SK-N-SH treated with all-trans-retinoic acid at 6 μM for 48 hours (cell line): ENCODE measurements around the gene F13B.

Source experiments
- ATAC-seq: fragments of 200-7000 bp; cut with Tn5 transposase; 3 replicates; pipeline ENCODE4 v1.9.1; 2020; ENCODE audit warnings: mild to moderate bottlenecking, moderate library complexity
- ARNTL ChIP-seq: fragments of 450-650 bp; formaldehyde crosslinking; IDR thresholded peaks from 2 replicates; pipeline ENCODE4 v1.5.0; 2020; ENCODE audit warnings: low read depth, mild to moderate bottlenecking, moderate library complexity, borderline replicate concordance
- BACH2 ChIP-seq: fragments of 250-450 bp; sonication (Bioruptor Pico); IDR thresholded peaks from 2 replicates; pipeline ENCODE4 v1.9.0; 2021; ENCODE audit warnings: mild to moderate bottlenecking, borderline replicate concordance
- CSDC2 ChIP-seq: fragments of 250-450 bp; sonication (Bioruptor Pico); IDR thresholded peaks from 2 replicates; pipeline ENCODE4 v1.5.0; 2020; ENCODE audit warnings: mild to moderate bottlenecking, moderate library complexity
- GLIS3 ChIP-seq: fragments of 250-450 bp; sonication (Bioruptor Pico); IDR thresholded peaks from 2 replicates; pipeline ENCODE4 v1.5.0; 2020; ENCODE audit warnings: mild to moderate bottlenecking, moderate library complexity
- ISL1 ChIP-seq: fragments of 250-450 bp; sonication (Bioruptor Pico); IDR thresholded peaks from 2 replicates; pipeline ENCODE4 v2.1.2; 2022; ENCODE audit warnings: mild to moderate bottlenecking, moderate library complexity
- OSR1 ChIP-seq: fragments of 250-450 bp; sonication (Bioruptor Pico); IDR thresholded peaks from 2 replicates; pipeline ENCODE4 v1.8.0; 2022; ENCODE audit warnings: moderate library complexity, mild to moderate bottlenecking, inconsistent platforms
- PPARA ChIP-seq: fragments of 250-450 bp; sonication (Bioruptor Pico); IDR thresholded peaks from 2 replicates; pipeline ENCODE4 v1.5.0; 2020; ENCODE audit warnings: mild to moderate bottlenecking, borderline replicate concordance
- RARB ChIP-seq: fragments of 250-450 bp; sonication (Bioruptor Pico); IDR thresholded peaks from 2 replicates; pipeline ENCODE4 v1.8.0; 2021; ENCODE audit warnings: mild to moderate bottlenecking, moderate library complexity
- SNAI2 ChIP-seq: fragments of 250-450 bp; sonication (Bioruptor Pico); IDR thresholded peaks from 2 replicates; pipeline ENCODE4 v1.5.0; 2020; ENCODE audit warnings: mild to moderate bottlenecking, moderate library complexity
- TCF4 ChIP-seq: fragments of 250-450 bp; sonication (Bioruptor Pico); IDR thresholded peaks from 2 replicates; pipeline ENCODE4 v1.8.0; 2021; ENCODE audit warnings: mild to moderate bottlenecking, moderate library complexity, borderline replicate concordance
- TOX ChIP-seq: fragments of 250-450 bp; sonication (Bioruptor Pico); IDR thresholded peaks from 2 replicates; pipeline ENCODE4 v1.8.0; 2021; ENCODE audit warnings: mild to moderate bottlenecking, moderate library complexity, borderline replicate concordance
- ZC3H10 ChIP-seq: fragments of 250-450 bp; sonication (Bioruptor Pico); IDR thresholded peaks from 2 replicates; pipeline ENCODE4 v1.5.1; 2021; ENCODE audit warnings: mild to moderate bottlenecking, moderate library complexity
- ZFP3 ChIP-seq: fragments of 250-450 bp; sonication (Bioruptor Pico); IDR thresholded peaks from 2 replicates; pipeline ENCODE4 v1.5.0; 2020; ENCODE audit warnings: mild to moderate bottlenecking, moderate library complexity
- ZNF565 ChIP-seq: fragments of 450-650 bp; formaldehyde crosslinking; conservative IDR thresholded peaks from 2 replicates; pipeline ENCODE4 v1.5.0; 2020; ENCODE audit warnings: low read depth, mild to moderate bottlenecking, moderate library complexity
- ZNF70 ChIP-seq: fragments of 450-650 bp; formaldehyde crosslinking; IDR thresholded peaks from 2 replicates; pipeline ENCODE4 v1.5.0; 2020; ENCODE audit warnings: mild to moderate bottlenecking, moderate library complexity
- ZNF8 ChIP-seq: fragments of 450-650 bp; formaldehyde crosslinking; IDR thresholded peaks from 2 replicates; pipeline ENCODE4 v1.5.0; 2020; ENCODE audit warnings: mild to moderate bottlenecking, moderate library complexity
- TF ChIP-seq, protein P1 (sequence below): fragments of 250-450 bp; sonication (Bioruptor Pico); IDR thresholded peaks from 2 replicates; pipeline ENCODE4 v1.8.0; 2020; ENCODE audit warnings: mild to moderate bottlenecking, moderate library complexity, borderline replicate concordance
- TF ChIP-seq, protein P2 (sequence below): fragments of 250-450 bp; sonication (Bioruptor Pico); IDR thresholded peaks from 2 replicates; pipeline ENCODE4 v1.5.1; 2020; ENCODE audit warnings: low read depth, mild to moderate bottlenecking, moderate library complexity
- TF ChIP-seq, protein P3 (sequence below): fragments of 250-450 bp; sonication (Bioruptor Pico); IDR thresholded peaks from 2 replicates; pipeline ENCODE4 v1.5.0; 2020; ENCODE audit warnings: mild to moderate bottlenecking, moderate library complexity
- TF ChIP-seq, protein P4 (sequence below): fragments of 250-450 bp; sonication (Bioruptor Pico); IDR thresholded peaks from 2 replicates; pipeline ENCODE4 v1.8.0; 2021; ENCODE audit warnings: low read depth, mild to moderate bottlenecking, moderate library complexity, borderline replicate concordance

F13B gene, protein sequence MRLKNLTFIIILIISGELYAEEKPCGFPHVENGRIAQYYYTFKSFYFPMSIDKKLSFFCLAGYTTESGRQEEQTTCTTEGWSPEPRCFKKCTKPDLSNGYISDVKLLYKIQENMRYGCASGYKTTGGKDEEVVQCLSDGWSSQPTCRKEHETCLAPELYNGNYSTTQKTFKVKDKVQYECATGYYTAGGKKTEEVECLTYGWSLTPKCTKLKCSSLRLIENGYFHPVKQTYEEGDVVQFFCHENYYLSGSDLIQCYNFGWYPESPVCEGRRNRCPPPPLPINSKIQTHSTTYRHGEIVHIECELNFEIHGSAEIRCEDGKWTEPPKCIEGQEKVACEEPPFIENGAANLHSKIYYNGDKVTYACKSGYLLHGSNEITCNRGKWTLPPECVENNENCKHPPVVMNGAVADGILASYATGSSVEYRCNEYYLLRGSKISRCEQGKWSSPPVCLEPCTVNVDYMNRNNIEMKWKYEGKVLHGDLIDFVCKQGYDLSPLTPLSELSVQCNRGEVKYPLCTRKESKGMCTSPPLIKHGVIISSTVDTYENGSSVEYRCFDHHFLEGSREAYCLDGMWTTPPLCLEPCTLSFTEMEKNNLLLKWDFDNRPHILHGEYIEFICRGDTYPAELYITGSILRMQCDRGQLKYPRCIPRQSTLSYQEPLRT

DNA sequence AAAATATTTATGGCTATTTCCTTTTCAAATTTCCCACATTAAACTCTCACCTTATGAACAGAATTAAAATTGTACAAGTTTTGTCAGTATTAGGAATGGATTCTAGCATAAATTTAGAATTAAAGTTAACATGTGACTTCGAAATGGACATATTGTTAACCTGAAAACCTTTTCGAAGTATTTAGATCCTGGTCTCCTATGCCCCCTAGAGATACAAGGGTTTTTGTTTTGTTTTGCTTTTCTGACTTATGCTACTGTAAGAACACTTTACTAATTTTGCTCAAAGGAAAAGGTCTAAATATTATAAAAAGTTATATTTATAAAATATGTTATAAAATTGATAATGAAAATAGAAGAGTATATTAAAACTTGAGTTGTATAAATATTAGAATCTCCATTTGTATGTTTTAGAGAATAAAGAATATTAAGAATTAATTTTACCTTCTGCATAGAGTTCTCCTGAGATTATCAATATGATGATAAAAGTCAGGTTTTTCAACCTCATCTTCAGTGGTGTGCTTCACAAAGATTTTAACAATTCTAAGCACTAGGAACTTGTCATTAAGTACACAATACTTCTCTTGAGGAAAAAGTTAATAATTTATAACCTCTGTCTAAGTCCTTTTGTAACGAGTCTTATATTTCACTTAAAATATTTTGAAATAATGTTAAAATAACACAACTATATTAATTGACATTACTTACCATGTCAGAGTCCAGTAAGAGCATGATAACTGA is at the start of gene F13B:
Gene F13B (minus strand): TSS at position 542 of the 738 bp plus-strand sequence. CDS start 37 bp downstream, at position 505.
- ATAC-seq = no peak
- no peak for TF ChIP-seq TCF4
- no peak for TF ChIP-seq TOX
- TF ChIP-seq, protein P1, sequence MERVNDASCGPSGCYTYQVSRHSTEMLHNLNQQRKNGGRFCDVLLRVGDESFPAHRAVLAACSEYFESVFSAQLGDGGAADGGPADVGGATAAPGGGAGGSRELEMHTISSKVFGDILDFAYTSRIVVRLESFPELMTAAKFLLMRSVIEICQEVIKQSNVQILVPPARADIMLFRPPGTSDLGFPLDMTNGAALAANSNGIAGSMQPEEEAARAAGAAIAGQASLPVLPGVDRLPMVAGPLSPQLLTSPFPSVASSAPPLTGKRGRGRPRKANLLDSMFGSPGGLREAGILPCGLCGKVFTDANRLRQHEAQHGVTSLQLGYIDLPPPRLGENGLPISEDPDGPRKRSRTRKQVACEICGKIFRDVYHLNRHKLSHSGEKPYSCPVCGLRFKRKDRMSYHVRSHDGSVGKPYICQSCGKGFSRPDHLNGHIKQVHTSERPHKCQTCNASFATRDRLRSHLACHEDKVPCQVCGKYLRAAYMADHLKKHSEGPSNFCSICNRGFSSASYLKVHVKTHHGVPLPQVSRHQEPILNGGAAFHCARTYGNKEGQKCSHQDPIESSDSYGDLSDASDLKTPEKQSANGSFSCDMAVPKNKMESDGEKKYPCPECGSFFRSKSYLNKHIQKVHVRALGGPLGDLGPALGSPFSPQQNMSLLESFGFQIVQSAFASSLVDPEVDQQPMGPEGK (CRISPR knock-in tag) = no peak
- no peak for TF ChIP-seq ZNF70 (CRISPR knock-in tag)
- no peak for TF ChIP-seq ZNF8 (CRISPR knock-in tag)
- TF ChIP-seq, protein P2, sequence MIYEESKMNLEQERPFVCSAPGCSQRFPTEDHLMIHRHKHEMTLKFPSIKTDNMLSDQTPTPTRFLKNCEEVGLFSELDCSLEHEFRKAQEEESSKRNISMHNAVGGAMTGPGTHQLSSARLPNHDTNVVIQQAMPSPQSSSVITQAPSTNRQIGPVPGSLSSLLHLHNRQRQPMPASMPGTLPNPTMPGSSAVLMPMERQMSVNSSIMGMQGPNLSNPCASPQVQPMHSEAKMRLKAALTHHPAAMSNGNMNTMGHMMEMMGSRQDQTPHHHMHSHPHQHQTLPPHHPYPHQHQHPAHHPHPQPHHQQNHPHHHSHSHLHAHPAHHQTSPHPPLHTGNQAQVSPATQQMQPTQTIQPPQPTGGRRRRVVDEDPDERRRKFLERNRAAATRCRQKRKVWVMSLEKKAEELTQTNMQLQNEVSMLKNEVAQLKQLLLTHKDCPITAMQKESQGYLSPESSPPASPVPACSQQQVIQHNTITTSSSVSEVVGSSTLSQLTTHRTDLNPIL (CRISPR knock-in tag) = no peak
- TF ChIP-seq, protein P3, sequence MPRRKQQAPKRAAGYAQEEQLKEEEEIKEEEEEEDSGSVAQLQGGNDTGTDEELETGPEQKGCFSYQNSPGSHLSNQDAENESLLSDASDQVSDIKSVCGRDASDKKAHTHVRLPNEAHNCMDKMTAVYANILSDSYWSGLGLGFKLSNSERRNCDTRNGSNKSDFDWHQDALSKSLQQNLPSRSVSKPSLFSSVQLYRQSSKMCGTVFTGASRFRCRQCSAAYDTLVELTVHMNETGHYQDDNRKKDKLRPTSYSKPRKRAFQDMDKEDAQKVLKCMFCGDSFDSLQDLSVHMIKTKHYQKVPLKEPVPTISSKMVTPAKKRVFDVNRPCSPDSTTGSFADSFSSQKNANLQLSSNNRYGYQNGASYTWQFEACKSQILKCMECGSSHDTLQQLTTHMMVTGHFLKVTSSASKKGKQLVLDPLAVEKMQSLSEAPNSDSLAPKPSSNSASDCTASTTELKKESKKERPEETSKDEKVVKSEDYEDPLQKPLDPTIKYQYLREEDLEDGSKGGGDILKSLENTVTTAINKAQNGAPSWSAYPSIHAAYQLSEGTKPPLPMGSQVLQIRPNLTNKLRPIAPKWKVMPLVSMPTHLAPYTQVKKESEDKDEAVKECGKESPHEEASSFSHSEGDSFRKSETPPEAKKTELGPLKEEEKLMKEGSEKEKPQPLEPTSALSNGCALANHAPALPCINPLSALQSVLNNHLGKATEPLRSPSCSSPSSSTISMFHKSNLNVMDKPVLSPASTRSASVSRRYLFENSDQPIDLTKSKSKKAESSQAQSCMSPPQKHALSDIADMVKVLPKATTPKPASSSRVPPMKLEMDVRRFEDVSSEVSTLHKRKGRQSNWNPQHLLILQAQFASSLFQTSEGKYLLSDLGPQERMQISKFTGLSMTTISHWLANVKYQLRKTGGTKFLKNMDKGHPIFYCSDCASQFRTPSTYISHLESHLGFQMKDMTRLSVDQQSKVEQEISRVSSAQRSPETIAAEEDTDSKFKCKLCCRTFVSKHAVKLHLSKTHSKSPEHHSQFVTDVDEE (CRISPR knock-in tag) = no peak

DNA sequence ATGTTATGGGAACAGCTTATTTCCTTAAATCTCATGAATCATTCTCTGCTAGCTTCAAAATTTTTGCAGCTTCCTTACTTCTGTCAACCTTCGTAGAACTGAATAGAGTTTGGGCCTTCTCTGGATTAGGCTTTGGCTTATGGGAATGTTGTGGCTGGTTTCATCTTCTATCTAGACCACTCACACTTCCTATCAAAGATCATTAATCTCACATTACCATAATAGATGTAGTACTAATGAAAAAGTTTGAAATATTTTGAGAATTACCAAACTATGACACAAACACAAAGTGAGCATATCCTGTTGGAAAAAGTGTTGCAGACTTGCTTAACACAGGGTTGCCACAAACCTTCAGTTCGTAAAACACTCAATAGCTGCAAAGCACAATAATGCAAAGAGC is 49.1 kb upstream of the F13B start:
- ATAC-seq = no peak
- no peak for TF ChIP-seq PPARA (CRISPR knock-in tag)
- TF ChIP-seq BACH2 = no peak
- TF ChIP-seq, protein P3 (CRISPR knock-in tag) = no peak
- no peak for TF ChIP-seq ZC3H10
- no peak for TF ChIP-seq TCF4
- TF ChIP-seq ZNF70 (CRISPR knock-in tag) = no peak
- TF ChIP-seq CSDC2 (CRISPR knock-in tag) = no peak
- no peak for TF ChIP-seq ARNTL (CRISPR knock-in tag)
- TF ChIP-seq GLIS3 (CRISPR knock-in tag) = no peak
- TF ChIP-seq SNAI2 (CRISPR knock-in tag) = no peak
- TF ChIP-seq ZFP3 (CRISPR knock-in tag) = no peak
- no peak for TF ChIP-seq ZNF8 (CRISPR knock-in tag)

DNA sequence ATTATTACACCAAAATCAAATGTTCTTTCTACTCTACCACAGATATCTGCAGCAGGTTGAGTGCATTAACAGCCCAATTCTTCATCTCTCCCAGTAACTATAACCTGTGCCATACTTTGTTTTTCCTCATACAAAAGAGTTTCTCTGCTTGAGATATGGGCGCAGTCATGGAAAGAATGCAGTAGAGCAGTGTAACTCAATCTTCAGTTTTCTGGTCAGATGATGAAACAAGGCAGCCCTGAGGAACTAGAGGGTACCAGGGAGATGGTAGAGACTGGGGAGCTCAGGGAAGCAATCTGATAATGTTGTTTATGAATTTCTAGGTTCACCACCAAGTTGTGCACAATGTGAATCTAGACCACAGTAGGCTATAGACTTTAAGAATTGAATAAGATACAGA is 39.8 kb upstream of the F13B start:
- ATAC-seq = no peak
- TF ChIP-seq OSR1 (CRISPR knock-in tag) (no peak), RARB (no peak), TOX (no peak), SNAI2 (CRISPR knock-in tag) (no peak), ARNTL (CRISPR knock-in tag) (no peak), ZNF565 (CRISPR knock-in tag) (no peak), ISL1 (CRISPR knock-in tag) (no peak)
- TF ChIP-seq, protein P4, sequence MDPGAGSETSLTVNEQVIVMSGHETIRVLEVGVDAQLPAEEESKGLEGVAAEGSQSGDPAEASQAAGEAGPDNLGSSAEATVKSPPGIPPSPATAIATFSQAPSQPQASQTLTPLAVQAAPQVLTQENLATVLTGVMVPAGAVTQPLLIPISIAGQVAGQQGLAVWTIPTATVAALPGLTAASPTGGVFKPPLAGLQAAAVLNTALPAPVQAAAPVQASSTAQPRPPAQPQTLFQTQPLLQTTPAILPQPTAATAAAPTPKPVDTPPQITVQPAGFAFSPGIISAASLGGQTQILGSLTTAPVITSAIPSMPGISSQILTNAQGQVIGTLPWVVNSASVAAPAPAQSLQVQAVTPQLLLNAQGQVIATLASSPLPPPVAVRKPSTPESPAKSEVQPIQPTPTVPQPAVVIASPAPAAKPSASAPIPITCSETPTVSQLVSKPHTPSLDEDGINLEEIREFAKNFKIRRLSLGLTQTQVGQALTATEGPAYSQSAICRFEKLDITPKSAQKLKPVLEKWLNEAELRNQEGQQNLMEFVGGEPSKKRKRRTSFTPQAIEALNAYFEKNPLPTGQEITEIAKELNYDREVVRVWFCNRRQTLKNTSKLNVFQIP = no peak
- TF ChIP-seq, protein P3 (CRISPR knock-in tag) = no peak
